Natural killer cell (primary cell): ENCODE data around the gene NHLRC4. TPM values are rescaled to one million over a fixed set of nuclear protein-coding genes. Genes with fewer than 3 reads are reported as not detected.
A peak's percentile ranks its signal among the peaks of the same experiment; 100 is the strongest.

ENCODE experiments used
- ATAC-seq, 3 donors: fragments of 150-1000 bp in 2 of 3; fragments of 200-7000 bp in 1 of 3; cut with Tn5 transposase; 1 replicate in 1 of 3; 2 replicates in 2 of 3; pipeline ENCODE4 v1.10.0; 2021; ENCODE audit warnings: mild to moderate bottlenecking in 2 of 3, moderate library complexity in 2 of 3
- DNase-seq, 2 donors: peaks; one replicate each; pipeline versions ENCODE4 v3.0.0 to v3.0.0-alpha.2; 2013 to 2021; ENCODE audit warnings: mixed read lengths in 1 of 2
- H3K27ac ChIP-seq: one replicate; pipeline ENCODE4 v1.5.1; 2013; ENCODE audit warnings: mild to moderate bottlenecking, low read length
- H3K27me3 ChIP-seq: one replicate; pipeline ENCODE4 v1.6.1; 2013; ENCODE audit warnings: low read length; ENCODE audit not compliant: control insufficient read depth, insufficient read depth
- H3K36me3 ChIP-seq: one replicate; pipeline ENCODE4 v1.6.1; 2013; ENCODE audit warnings: low read length; ENCODE audit not compliant: control insufficient read depth, insufficient read depth
- H3K4me1 ChIP-seq: one replicate; pipeline ENCODE4 v1.6.1; 2013; ENCODE audit warnings: low read length; ENCODE audit not compliant: control insufficient read depth, insufficient read depth
- H3K4me3 ChIP-seq: one replicate; pipeline ENCODE4 v1.5.1; 2013; ENCODE audit warnings: low read length
- H3K9me3 ChIP-seq: one replicate; pipeline ENCODE4 v1.6.1; 2013; ENCODE audit warnings: low read length; ENCODE audit not compliant: control insufficient read depth, insufficient read depth
- H3K27ac Mint-ChIP-seq, 2 donors: one replicate each; pipeline ENCODE4 v1.8.0; 2022; ENCODE audit warnings: mild to moderate bottlenecking in 2 of 2, mixed read lengths in 2 of 2, moderate library complexity in 1 of 2
- H3K27me3 Mint-ChIP-seq, 2 donors: one replicate each; pipeline ENCODE4 v1.8.0; 2022; ENCODE audit warnings: low read depth in 2 of 2, mixed read lengths in 2 of 2
- H3K36me3 Mint-ChIP-seq: one replicate; pipeline ENCODE4 v1.8.0; 2022; ENCODE audit warnings: mixed read lengths
- H3K4me1 Mint-ChIP-seq, 2 donors: one replicate each; pipeline ENCODE4 v1.8.0; 2022; ENCODE audit warnings: mixed read lengths in 2 of 2
- H3K4me3 Mint-ChIP-seq: one replicate; pipeline ENCODE4 v1.8.0; 2022; ENCODE audit warnings: mild to moderate bottlenecking, moderate library complexity, mixed read lengths
- H3K9me3 Mint-ChIP-seq, 2 donors: one replicate each; pipeline ENCODE4 v1.8.0; 2022; ENCODE audit warnings: mixed read lengths in 2 of 2
- CTCF ChIP-seq: fragments of 200-600 bp; IDR thresholded peaks from one replicate; pipeline ENCODE4 v1.8.0; 2022; ENCODE audit warnings: antibody characterized with exemption
- WGBS: methylation state at CpG from one replicate; pipeline ENCODE4 v1.1.7; 2013; ENCODE audit warnings: missing lambda C conversion rate; ENCODE audit not compliant: insufficient coverage; 5-methylcytosine and 5-hydroxymethylcytosine counted together
- intact Hi-C: fragments of 100-400 bp; cut with micrococcal nuclease; formaldehyde crosslinking; loops from one replicate; pipeline ENCODE4 v1.14.2; 2022
- total RNA-seq, 4 donors: library from RNA; stranded (reverse); fragments of 120-200 nt in 1 of 4; gene quantifications; one replicate each; pipeline versions ENCODE4 v1.2.3 to v1.2.4, GENCODE V29; 2013 to 2022

The NHLRC4 gene
- total RNA-seq, 3 donors from 2014 or later (not counting 1 experiment from before 2014, with no cell fraction given), result 0.28 to 0.75 (median 0.35) TPM

DNA sequence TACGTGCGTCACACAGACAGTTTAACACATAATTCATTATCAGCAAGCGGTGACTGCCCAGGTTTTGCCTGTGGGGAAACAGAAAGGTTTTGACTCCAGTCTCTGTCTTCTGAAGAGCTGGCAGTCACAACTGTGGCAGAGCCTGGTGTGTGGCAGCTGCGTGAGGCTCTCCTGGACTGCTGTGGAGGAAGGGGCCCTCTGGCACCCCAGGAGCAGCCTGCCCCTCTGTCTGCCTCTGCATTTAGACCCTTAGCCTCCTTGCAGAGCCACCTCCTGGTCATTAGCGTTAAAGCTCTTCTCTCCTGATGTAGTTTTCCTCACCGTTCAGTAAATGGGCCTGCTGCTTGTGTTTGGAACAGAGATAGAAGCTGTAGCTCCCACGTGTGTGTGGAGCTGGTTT is 34.0 kb downstream of the NHLRC4 start:
- intact Hi-C loops, result no loop called here
- no peaks in the 10 kb centered on the region for H3K27me3 Mint-ChIP-seq
- 58% methylated on average over 7 of the region's 7 CpGs for WGBS
- Histone ChIP-seq H3K27ac (no peak overlapping the region), H3K4me1 (peaks cover 3% of the 10 kb centered on the region), H3K4me3 (no peak overlapping the region), H3K9me3 (peaks cover 6% of the 10 kb centered on the region), H3K27me3 (no peaks in the 10 kb centered on the region), H3K36me3 (no peaks in the 10 kb centered on the region)
- ATAC-seq (no peak), DNase-seq (no peak)
- peaks cover 14 to 24% of the 10 kb centered on the region in 2 donors for H3K4me1 Mint-ChIP-seq
- no peak for TF ChIP-seq CTCF
- no peaks in the 10 kb centered on the region for H3K36me3 Mint-ChIP-seq
- no peaks in the 10 kb centered on the region for H3K9me3 Mint-ChIP-seq
- H3K4me3 Mint-ChIP-seq, result no peak overlapping the region
- no peak overlapping the region for H3K27ac Mint-ChIP-seq

DNA sequence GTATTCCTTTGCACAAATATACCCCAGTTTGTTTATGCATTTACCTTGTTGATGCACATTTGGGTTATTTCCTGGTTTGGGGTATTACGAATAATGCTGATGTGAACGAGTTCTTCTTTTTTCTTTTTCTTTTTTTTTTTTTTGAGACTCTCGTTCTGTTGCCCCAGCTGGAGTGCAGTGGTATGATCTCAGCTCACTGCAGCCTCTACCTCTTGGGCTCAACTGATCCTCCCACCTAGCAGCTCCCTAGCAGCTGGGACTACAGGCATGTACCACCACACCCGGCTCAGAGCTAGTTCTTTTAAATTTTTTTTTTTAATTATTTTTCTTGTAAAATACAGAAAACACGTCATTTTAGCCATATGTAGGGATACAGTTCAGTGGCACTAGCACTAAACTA is 37.1 kb downstream of the NHLRC4 start:
- Mint-ChIP-seq H3K27ac (peak overlapping the region in 1 of 2 donors; percentile 29), H3K4me3 (no peak overlapping the region), H3K4me1 (peaks cover 14% of the 10 kb centered on the region in 2 donors), H3K27me3 (no peaks in the 10 kb centered on the region), H3K9me3 (no peaks in the 10 kb centered on the region), H3K36me3 (no peaks in the 10 kb centered on the region)
- DNase-seq, result no peak
- Histone ChIP-seq H3K27me3 (no peaks in the 10 kb centered on the region), H3K27ac (no peak overlapping the region), H3K4me3 (no peak overlapping the region), H3K4me1 (peaks cover 3% of the 10 kb centered on the region), H3K9me3 (peaks cover 6% of the 10 kb centered on the region), H3K36me3 (no peaks in the 10 kb centered on the region)
- no peak for ATAC-seq
- no peak for TF ChIP-seq CTCF
- intact Hi-C loops, result no loop called here
- 58% methylated on average over 4 of the region's 5 CpGs for WGBS

DNA sequence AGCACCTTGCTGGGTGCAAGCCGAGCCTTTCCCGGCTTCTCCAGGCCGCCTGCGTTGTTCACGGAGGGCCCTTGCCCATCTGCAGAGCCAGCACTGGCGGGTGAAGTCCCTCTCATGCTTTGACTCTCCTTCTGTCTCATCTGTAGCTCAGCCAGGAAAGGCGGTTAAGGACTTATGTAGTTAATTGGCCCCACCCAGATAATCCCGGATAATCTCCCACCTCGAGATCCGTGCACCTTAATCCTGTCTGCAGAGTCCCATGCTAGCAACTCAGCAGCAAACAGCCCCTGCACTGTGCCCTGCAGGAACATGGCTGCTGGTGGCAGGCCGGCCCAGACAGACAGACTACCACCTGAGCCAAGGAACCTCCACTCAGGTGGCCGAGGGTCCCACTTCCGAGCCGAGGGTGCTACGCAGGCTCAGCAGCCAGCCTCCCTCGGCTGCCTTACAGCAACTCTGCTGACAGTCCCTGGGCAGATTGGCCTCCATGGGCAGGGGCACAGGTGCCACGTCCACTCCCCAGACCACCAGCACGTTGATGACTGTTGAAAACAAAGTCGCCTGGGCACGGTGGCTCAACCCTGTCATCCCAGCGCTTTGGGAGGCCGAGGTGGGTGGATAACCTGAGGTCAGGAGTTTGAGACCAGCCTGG is 40.0 kb downstream of the NHLRC4 start:
- Histone ChIP-seq H3K27ac (no peak overlapping the region), H3K27me3 (no peaks in the 10 kb centered on the region), H3K9me3 (peaks cover 6% of the 10 kb centered on the region), H3K36me3 (no peaks in the 10 kb centered on the region), H3K4me3 (no peak overlapping the region), H3K4me1 (peaks cover 9% of the 10 kb centered on the region)
- Mint-ChIP-seq H3K27ac (no peak overlapping the region), H3K4me1 (peaks cover 19 to 30% of the 10 kb centered on the region in 2 donors), H3K9me3 (no peaks in the 10 kb centered on the region), H3K27me3 (no peaks in the 10 kb centered on the region), H3K36me3 (no peaks in the 10 kb centered on the region), H3K4me3 (no peak overlapping the region)
- WGBS, result 97% methylated on average over 20 of the region's 22 CpGs
- DNase-seq, result no peak
- TF ChIP-seq CTCF, result no peak
- ATAC-seq, result no peak
- intact Hi-C loops, result no loop called here

- Mint-ChIP-seq H3K9me3 (no peaks in the 10 kb centered on the region), H3K4me3 (no peak overlapping the region), H3K4me1 (peaks cover 13 to 24% of the 10 kb centered on the region in 2 donors), H3K36me3 (no peaks in the 10 kb centered on the region), H3K27me3 (no peaks in the 10 kb centered on the region), H3K27ac (no peak overlapping the region)
- peaks cover 6% of the 10 kb centered on the region for H3K4me1 ChIP-seq
- H3K27ac ChIP-seq, result no peak overlapping the region
- intact Hi-C loops, result no loop called here
- DNase-seq (no peak), ATAC-seq (no peak)
- no peaks in the 10 kb centered on the region for H3K36me3 ChIP-seq
- no peak overlapping the region for H3K4me3 ChIP-seq
- TF ChIP-seq CTCF, result no peak
- no peaks in the 10 kb centered on the region for H3K27me3 ChIP-seq
- H3K9me3 ChIP-seq, result peaks cover 6% of the 10 kb centered on the region
- 92% methylated on average over 8 of the region's 10 CpGs for WGBS
Observed at GRCh38 chr16:608019-608418, 41.2 kb downstream of the NHLRC4 start.
